Measurements from ENCODE around the gene HILPDA.

HILPDA gene, protein sequence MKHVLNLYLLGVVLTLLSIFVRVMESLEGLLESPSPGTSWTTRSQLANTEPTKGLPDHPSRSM

GRCh38 chr7:128455543-128456254, at the start of gene HILPDA:
TSS of gene HILPDA (plus strand) at chr7:128455878. CDS start at chr7:128457269, 1,391 bp downstream.
- DNase-seq (ENCODE audit: low spot score), result peak; percentile 99

- DNase-seq (ENCODE audit: low spot score), result no peak
Measured at GRCh38 chr7:128406314-128407232, 49.1 kb upstream of the HILPDA start.

- DNase-seq (ENCODE audit: low spot score), result no peak
Measured at GRCh38 chr7:128407233-128407589, 48.5 kb upstream of the HILPDA start.

DNA sequence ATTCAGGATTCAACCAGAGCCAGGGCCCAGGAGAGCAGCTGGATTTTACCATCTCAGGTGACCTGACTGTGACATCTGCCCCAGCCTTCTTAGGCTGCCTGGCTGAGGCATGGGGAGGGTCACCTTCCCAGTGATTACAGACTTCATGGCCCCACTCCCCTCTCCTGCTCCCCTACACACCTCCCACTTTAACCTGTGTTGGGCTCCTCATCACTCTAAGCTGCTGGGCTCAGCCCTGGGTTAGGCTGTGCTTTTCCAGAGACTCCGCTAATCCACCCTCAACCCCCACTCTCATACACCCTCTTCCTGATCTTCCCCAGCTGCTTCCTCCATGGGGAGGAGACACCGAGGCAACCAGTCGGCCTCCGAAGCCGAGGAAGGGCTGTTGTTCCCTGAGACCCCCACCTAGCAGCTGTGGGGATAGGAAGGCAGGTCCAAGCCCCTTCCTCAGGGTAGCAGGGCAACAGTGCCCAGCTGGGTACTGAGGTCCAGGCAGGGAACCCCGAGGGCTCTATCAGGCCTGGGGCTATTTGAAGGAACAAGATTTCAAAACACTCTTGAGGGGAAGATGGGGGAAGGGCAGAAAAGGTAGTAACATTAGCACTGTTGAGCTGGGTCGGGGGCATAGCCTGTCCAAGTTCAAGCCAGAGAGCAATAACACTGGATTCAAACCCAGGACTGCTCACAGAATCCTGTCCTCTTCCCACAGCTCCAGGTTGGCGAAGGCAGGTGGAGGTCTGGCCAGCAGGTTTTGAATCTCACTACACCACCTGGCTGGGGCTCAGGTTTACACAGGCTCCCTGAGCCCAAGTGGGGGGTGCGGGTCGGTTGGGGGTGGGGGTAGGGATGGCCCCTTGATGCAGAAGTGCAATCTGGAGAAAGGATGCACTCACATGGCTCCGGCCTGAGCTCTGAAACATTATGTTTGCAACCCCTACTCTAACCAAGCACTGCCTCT, 47.6 kb upstream of the HILPDA start:
- no peak for DNase-seq (ENCODE audit: low spot score)

DNA sequence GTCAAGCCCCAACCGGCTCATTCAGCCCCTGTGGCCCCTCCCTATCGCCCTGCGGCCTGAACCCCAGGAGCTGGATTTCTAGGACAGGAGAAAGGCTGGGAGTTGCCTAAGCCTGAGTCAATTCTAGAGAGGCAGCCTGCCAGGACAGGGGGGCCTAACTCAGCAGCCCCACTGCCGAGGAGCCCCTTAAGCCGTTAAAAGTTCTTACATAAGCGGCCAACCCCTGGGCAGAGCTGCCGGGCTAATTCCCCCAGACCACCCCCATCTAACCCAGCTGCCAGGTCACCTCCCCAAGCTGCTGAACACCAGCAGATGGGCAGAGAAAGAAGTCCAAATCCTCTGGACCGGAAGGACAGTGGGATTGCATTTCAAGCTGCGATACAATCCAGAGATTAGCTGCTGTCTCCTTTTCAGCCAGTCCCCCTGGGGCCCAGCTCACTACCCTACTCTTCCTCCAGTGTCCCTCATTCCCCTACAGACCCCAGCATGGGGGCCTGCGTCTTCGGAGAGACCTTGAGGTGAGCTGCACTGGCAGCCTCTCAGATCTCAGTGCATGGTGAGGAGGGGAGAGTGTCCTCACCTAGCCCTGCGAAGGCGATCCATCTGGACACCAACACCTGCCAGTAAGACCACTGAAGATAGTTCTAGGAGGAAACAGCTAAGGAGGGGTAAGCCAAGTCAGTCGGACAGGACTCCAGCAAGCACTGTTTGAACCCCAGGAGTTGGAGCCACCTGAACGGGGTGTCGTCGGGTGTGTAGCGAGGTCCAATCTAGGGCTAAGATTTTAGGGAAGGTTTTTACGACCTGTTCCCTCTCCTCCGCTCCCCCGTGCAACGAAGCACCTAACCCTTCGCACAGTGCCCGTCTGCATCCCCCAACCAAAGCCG, 46.7 kb upstream of the HILPDA start:
- DNase-seq (ENCODE audit: low spot score), result no peak

- DNase-seq (ENCODE audit: low spot score), result peak; percentile 94
Measured at GRCh38 chr7:128409596-128410450, 45.9 kb upstream of the HILPDA start, which contains the start of gene IMPDH1. TSS of gene IMPDH1 (minus strand) at chr7:128409982. CDS start at chr7:128409901, 81 bp downstream.

DNA sequence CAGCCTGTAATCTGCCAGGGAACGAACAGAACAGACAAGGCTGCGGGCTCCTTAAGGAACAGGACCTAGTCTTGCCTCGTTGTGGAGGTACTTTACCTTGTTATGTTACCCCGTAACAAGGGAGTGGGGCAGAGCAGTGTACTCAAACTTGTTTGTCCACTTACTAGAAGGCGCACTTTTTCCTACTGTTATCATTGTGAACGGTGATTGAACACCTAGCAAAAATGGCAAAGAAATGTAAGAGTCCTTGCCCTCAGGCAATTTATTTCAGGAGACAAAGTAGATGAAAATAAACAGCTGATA, 45.3 kb upstream of the HILPDA start:
- DNase-seq (ENCODE audit: low spot score), result no peak

DNA sequence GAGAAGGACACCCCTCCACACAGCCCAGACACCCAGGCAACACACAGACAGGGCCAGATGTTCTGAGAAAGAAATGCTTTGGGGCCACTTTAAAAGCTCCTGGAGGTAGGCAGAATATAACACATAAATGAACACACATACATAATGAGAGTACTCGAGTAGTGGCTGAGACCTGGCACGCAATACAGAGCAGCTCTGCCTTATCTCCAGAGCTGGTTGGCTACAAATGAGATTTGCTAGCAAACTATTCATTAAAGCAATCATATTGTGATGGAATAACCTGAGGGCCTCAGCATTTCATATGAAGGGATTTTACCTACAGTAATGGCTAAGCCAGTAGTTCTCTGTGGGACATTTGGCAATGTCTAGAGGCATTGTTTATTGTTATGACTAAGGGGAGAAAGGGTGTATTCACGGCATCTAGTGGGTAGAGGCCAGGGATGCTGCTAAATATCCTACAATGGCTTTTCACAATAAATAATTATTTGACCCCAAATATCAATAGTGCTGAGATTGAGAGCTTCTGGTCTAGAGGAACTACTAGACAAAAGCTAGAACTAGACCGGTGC, 40.4 kb upstream of the HILPDA start:
- DNase-seq (ENCODE audit: low spot score), result no peak

DNA sequence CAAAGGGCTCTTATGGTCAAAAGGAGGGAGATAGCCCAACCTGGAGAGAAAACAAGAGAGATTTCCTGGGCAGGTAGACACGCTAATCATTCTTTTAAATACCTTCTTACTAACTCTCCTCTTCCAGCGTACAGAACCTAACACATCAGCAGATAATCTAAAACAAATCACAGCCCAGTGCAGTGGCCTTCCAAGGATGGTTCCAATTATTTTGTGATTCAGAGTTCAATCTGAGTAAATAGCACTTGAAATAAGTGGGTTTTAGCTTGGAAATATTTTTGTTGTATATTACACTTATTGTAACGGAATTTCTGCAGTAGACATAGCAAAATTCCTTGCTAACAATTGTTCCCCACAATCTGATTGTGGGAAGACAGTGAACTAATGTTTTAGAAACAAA, 38.6 kb upstream of the HILPDA start:
- no peak for DNase-seq (ENCODE audit: low spot score)

GRCh38 chr7:128419257-128419656, 36.4 kb upstream of the HILPDA start:
- DNase-seq (ENCODE audit: low spot score), result no peak

GRCh38 chr7:128420773-128421172, 34.9 kb upstream of the HILPDA start:
- no peak for DNase-seq (ENCODE audit: low spot score)

GRCh38 chr7:128421384-128421783, 34.3 kb upstream of the HILPDA start:
- DNase-seq (ENCODE audit: low spot score), result no peak

DNA sequence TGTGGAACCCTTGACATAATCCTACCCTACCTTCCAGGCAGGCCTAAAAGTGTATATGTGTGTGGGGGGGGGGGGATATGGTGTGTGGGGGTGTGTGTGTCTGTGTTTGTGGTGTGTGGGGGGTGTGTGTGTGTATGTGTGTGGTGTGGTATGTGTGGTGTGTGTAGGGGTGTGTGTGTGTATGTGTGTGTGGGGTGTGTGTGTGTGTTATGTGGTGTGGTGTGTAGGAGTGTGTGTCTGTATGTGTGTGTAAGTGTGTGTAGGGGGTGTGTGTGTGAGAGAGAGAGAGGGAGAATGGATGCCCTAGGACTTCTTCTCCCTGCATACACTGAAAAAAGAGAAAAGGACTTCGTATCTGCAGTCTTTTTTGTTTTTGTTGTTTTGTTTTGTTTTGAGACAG, 33.6 kb upstream of the HILPDA start:
- DNase-seq (ENCODE audit: low spot score), result no peak

GRCh38 chr7:128422842-128423241, 32.8 kb upstream of the HILPDA start:
- no peak for DNase-seq (ENCODE audit: low spot score)

- DNase-seq (ENCODE audit: low spot score), result no peak
Measured at GRCh38 chr7:128424686-128425275, 30.9 kb upstream of the HILPDA start.

DNA sequence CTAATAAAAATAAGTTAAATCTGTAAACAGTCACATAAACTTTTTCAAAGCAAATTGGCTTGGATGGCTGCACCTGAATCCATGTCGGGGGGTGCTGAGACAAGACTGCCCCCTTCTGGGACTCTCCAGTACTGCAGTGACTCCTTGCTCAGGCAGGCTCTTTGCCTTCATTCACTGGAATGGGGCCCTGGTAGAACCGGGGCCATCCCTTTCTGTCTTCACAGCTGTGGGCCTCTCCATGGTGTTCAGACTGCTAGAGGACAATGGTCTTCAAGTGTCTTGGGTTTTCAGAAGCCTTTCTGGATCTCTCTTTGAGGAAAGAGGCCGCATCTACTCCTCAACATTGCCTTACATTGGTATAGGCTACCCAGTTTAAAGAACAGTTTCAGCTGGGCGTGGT, 29.8 kb upstream of the HILPDA start:
- peak; percentile 94 for DNase-seq (ENCODE audit: low spot score)

DNA sequence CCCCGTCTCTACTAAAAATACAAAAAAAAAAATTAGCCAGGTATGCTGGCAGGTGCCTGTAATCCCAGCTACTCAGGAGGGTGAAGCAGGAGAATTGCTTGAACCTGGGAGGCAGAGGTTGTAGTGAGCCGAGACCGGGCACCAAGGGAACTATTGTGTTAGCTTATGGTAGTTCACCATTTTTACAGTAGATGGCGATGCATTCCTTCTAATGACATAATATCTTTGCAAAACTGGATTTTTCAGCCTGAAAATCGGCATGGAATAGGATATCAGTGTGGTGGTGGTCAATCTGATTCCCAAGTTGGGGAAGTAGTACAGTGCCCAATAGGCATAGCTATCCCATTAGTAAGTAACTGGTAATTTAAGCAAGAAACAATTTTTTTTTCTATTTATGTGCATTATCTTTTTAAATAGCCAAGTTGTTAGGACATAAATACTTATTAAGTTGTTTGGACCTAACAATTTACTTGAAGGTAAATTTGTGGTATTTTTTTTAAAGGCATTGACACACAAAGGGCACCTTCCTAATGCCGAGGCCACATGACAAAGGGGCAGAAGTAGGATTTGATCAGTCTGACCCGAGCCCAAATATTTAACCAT, 28.3 kb upstream of the HILPDA start:
- peak; percentile 88 for DNase-seq (ENCODE audit: low spot score)

GRCh38 chr7:128430207-128430606, 25.5 kb upstream of the HILPDA start:
- no peak for DNase-seq (ENCODE audit: low spot score)

GRCh38 chr7:128431221-128431620, 24.5 kb upstream of the HILPDA start:
- DNase-seq (ENCODE audit: low spot score), result no peak
